ENCODE measurements around the gene VIL1.

Gene VIL1

GRCh38 chr2:218395456-218395825 lies 23.5 kb upstream of the VIL1 start:
- DNase-seq = no peak

GRCh38 chr2:218395826-218396687 lies 22.9 kb upstream of the VIL1 start:
- peak; percentile 85 for DNase-seq

GRCh38 chr2:218396688-218397462 lies 22.0 kb upstream of the VIL1 start:
- DNase-seq = no peak

- DNase-seq = no peak
These were observed 21.5 kb upstream of the VIL1 start for GRCh38 chr2:218397463-218397819.

GRCh38 chr2:218397820-218398436 lies 21.0 kb upstream of the VIL1 start:
- DNase-seq = no peak

- no peak for DNase-seq
These were observed 20.2 kb upstream of the VIL1 start for GRCh38 chr2:218398437-218399390.

- no peak for DNase-seq
These were observed 19.3 kb upstream of the VIL1 start, which contains the start of gene CTDSP1 for GRCh38 chr2:218399391-218400166. Gene CTDSP1 (plus strand): TSS chr2:218399868. CDS start chr2:218400091, 223 bp downstream.

- DNase-seq = no peak
These were observed 18.6 kb upstream of the VIL1 start for GRCh38 chr2:218400167-218400929.

- no peak for DNase-seq
These were observed 17.7 kb upstream of the VIL1 start for GRCh38 chr2:218400930-218401881.

GRCh38 chr2:218401890-218402289 lies 17.0 kb upstream of the VIL1 start:
- DNase-seq = no peak

- no peak for DNase-seq
These were observed 16.4 kb upstream of the VIL1 start for GRCh38 chr2:218402491-218402901.

- no peak for DNase-seq
These were observed 16.0 kb upstream of the VIL1 start for GRCh38 chr2:218402911-218403411.

GRCh38 chr2:218403810-218404209 lies 15.1 kb upstream of the VIL1 start:
- no peak for DNase-seq

- DNase-seq = no peak
These were observed 14.4 kb upstream of the VIL1 start for GRCh38 chr2:218404351-218405085.

- no peak for DNase-seq
These were observed 13.7 kb upstream of the VIL1 start for GRCh38 chr2:218405086-218405745.

GRCh38 chr2:218405746-218406208 lies 13.1 kb upstream of the VIL1 start:
- no peak for DNase-seq

- DNase-seq = peak; percentile 71
These were observed 12.5 kb upstream of the VIL1 start for GRCh38 chr2:218406209-218406948.

Data from NCI-H1436 treated with DMSO at 0.1 percent for 48 hours (cell line).